Lower leg skin (tissue), 3 donors: ENCODE data around the gene SEL1L2.

ENCODE experiments used
- POLR2A ChIP-seq, 2 donors: fragments of 450-650 bp; IDR thresholded peaks; one replicate each; pipeline ENCODE4 v1.6.1; 2016 to 2017; ENCODE audit warnings: antibody characterized with exemption in 2 of 2, mild to moderate bottlenecking in 1 of 2, moderate library complexity in 1 of 2
- TF ChIP-seq, protein P1 (sequence below), 3 donors: fragments of 450-650 bp; IDR thresholded peaks; one replicate each; pipeline ENCODE4 v1.5.1; 2016; ENCODE audit warnings: antibody characterized with exemption in 3 of 3, mild to moderate bottlenecking in 3 of 3, moderate library complexity in 2 of 3

DNA sequence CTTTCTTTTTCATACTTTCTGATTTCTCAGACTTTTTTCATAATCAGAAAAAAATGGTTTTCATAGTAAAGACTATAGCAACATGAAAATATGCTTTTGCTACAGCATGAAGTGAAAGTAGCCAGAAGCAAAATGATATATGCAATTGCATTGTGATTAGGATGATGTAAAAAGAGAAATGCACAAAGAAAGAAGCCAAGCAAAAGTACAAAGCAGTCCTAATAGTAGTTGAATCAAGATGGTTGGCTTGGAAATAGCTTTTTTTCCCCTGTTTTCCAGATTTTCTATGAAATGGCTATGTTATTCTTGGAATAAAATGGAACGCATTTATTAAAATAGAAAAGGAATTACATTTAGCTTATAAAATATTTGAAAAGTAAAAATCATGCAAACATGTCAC lies 77.3 kb downstream of the SEL1L2 start:
- TF ChIP-seq, protein P1, sequence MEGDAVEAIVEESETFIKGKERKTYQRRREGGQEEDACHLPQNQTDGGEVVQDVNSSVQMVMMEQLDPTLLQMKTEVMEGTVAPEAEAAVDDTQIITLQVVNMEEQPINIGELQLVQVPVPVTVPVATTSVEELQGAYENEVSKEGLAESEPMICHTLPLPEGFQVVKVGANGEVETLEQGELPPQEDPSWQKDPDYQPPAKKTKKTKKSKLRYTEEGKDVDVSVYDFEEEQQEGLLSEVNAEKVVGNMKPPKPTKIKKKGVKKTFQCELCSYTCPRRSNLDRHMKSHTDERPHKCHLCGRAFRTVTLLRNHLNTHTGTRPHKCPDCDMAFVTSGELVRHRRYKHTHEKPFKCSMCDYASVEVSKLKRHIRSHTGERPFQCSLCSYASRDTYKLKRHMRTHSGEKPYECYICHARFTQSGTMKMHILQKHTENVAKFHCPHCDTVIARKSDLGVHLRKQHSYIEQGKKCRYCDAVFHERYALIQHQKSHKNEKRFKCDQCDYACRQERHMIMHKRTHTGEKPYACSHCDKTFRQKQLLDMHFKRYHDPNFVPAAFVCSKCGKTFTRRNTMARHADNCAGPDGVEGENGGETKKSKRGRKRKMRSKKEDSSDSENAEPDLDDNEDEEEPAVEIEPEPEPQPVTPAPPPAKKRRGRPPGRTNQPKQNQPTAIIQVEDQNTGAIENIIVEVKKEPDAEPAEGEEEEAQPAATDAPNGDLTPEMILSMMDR (IDR thresholded peaks at IDR 0.05) = no peak
- TF ChIP-seq POLR2A (IDR thresholded peaks at IDR 0.05) = no peak
